ENCODE measurements around the gene UBA5. TPM values are rescaled to one million over a fixed set of nuclear protein-coding genes. Genes with fewer than 3 reads are reported as not detected.

Gene UBA5
- polyA plus RNA-seq, 1 donor (not counting 4 experiments of a cell fraction or from before 2014, with no cell fraction given) = 48.0 TPM

DNA sequence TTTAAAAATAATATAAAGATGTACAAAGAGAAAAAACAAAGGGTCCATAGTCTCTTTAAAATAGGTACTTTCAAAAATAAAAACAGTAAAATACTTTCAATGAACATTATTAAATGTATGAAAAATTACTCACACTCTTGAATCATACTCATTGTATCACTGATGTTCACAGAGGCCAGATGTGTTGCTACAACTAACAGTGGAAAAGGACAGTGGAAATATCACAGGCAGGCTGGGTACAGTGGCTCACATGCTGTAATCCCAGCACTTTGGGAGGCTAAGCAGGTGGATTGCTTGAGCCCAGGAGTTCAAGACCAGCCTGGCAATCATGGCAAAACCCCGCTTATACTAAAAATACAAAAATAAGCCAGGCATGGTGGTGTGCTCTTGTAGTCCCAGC is 35.3 kb downstream of the UBA5 start:
- no peaks in the 10 kb centered on the region for H3K79me2 ChIP-seq (ENCODE audit: control insufficient read depth, insufficient read depth, low read length)
- DNase-seq (ENCODE audit: low read depth, low spot score) (no peak), FAIRE-seq (no peak)
- H3K27ac ChIP-seq (ENCODE audit: control insufficient read depth, insufficient read depth, low read length) = no peak overlapping the region
- no peaks in the 10 kb centered on the region for H3K9me1 ChIP-seq (ENCODE audit: control insufficient read depth, extremely low read depth, insufficient read depth, low read length)
- H4K20me1 ChIP-seq (ENCODE audit: control insufficient read depth, extremely low read depth, insufficient read depth, low read length) = no peaks in the 10 kb centered on the region
- no peaks in the 10 kb centered on the region for H3K9me3 ChIP-seq (ENCODE audit: control insufficient read depth, low read depth, low read length)
- peaks cover 4 to 12% of the 10 kb centered on the region in 2 experiments for H3K36me3 ChIP-seq (ENCODE audit: control insufficient read depth in 2 of 2, extremely low read depth in 1 of 2, insufficient read depth in 2 of 2, low read length in 2 of 2)
- no peaks in the 10 kb centered on the region for H3K4me1 ChIP-seq (ENCODE audit: control insufficient read depth, extremely low read depth, insufficient read depth, low read length)
- H3K4me3 ChIP-seq (ENCODE audit: control insufficient read depth in 2 of 3, extremely low read depth in 1 of 3, insufficient read depth in 2 of 3, low read depth in 1 of 3, low read length in 3 of 3) = no peak overlapping the region
- no peaks in the 10 kb centered on the region for H3K27me3 ChIP-seq (ENCODE audit: control insufficient read depth, extremely low read depth, insufficient read depth, low read length)
- no peak overlapping the region for H2AFZ ChIP-seq (ENCODE audit: control insufficient read depth, low read length)
- no peak overlapping the region for H3K4me2 ChIP-seq (ENCODE audit: control insufficient read depth, extremely low read depth, insufficient read depth, low read depth, low read length)
- TF ChIP-seq EZH2 (IDR thresholded peaks at IDR 0.05; ENCODE audit: low read length) = no peak
- TF ChIP-seq, protein P1, sequence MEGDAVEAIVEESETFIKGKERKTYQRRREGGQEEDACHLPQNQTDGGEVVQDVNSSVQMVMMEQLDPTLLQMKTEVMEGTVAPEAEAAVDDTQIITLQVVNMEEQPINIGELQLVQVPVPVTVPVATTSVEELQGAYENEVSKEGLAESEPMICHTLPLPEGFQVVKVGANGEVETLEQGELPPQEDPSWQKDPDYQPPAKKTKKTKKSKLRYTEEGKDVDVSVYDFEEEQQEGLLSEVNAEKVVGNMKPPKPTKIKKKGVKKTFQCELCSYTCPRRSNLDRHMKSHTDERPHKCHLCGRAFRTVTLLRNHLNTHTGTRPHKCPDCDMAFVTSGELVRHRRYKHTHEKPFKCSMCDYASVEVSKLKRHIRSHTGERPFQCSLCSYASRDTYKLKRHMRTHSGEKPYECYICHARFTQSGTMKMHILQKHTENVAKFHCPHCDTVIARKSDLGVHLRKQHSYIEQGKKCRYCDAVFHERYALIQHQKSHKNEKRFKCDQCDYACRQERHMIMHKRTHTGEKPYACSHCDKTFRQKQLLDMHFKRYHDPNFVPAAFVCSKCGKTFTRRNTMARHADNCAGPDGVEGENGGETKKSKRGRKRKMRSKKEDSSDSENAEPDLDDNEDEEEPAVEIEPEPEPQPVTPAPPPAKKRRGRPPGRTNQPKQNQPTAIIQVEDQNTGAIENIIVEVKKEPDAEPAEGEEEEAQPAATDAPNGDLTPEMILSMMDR (optimal IDR thresholded peaks at IDR 0.05 in 1 of 3, IDR thresholded peaks at IDR 0.05 in 1 of 3, conservative IDR thresholded peaks at IDR 0.05 in 1 of 3; ENCODE audit: extremely low read depth in 1 of 3, insufficient read depth in 2 of 3, low read length in 3 of 3) = no peak
- no peak overlapping the region for H3K9ac ChIP-seq (ENCODE audit: control insufficient read depth, extremely low read depth, insufficient read depth, low read length)
- dilution Hi-C loops (cut with MboI; ENCODE audit: extremely low pct_ligation_motif_present, low sequenced_read_pairs) = no loop called here

DNA sequence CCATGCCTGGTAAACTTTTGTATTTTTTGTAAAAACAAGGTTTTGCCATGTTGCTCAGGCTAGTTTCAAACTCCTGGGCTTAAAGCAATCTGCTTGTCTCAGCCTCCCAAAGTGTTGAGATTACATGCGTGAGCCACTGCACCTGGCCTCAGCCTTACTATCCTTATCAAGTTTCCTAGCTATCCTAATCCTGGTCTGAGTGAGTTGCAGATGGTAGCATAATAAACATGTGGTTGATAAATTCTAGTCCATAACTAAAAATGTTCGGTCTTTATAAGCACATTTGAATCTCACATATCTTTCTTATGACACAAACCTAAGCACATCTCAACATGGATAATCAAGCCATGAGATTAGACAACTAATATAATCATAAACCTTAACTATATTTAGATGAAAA is 43.6 kb downstream of the UBA5 start:
- Histone ChIP-seq H3K79me2 (ENCODE audit: control insufficient read depth, insufficient read depth, low read length) (no peaks in the 10 kb centered on the region), H3K9ac (ENCODE audit: control insufficient read depth, extremely low read depth, insufficient read depth, low read length) (no peak overlapping the region), H4K20me1 (ENCODE audit: control insufficient read depth, extremely low read depth, insufficient read depth, low read length) (no peaks in the 10 kb centered on the region), H3K4me1 (ENCODE audit: control insufficient read depth, extremely low read depth, insufficient read depth, low read length) (no peaks in the 10 kb centered on the region), H3K27me3 (ENCODE audit: control insufficient read depth, extremely low read depth, insufficient read depth, low read length) (no peaks in the 10 kb centered on the region), H3K4me3 (ENCODE audit: control insufficient read depth in 2 of 3, extremely low read depth in 1 of 3, insufficient read depth in 2 of 3, low read depth in 1 of 3, low read length in 3 of 3) (no peak overlapping the region), H3K4me2 (ENCODE audit: control insufficient read depth, extremely low read depth, insufficient read depth, low read depth, low read length) (no peak overlapping the region), H2AFZ (ENCODE audit: control insufficient read depth, low read length) (no peak overlapping the region), H3K36me3 (ENCODE audit: control insufficient read depth in 2 of 2, extremely low read depth in 1 of 2, insufficient read depth in 2 of 2, low read length in 2 of 2) (peaks cover 9 to 17% of the 10 kb centered on the region in 2 experiments), H3K9me3 (ENCODE audit: control insufficient read depth, low read depth, low read length) (no peaks in the 10 kb centered on the region), H3K27ac (ENCODE audit: control insufficient read depth, insufficient read depth, low read length) (no peak overlapping the region), H3K9me1 (ENCODE audit: control insufficient read depth, extremely low read depth, insufficient read depth, low read length) (no peaks in the 10 kb centered on the region)
- TF ChIP-seq EZH2 (IDR thresholded peaks at IDR 0.05; ENCODE audit: low read length) = no peak
- TF ChIP-seq, protein P1 (optimal IDR thresholded peaks at IDR 0.05 in 1 of 3, IDR thresholded peaks at IDR 0.05 in 1 of 3, conservative IDR thresholded peaks at IDR 0.05 in 1 of 3; ENCODE audit: extremely low read depth in 1 of 3, insufficient read depth in 2 of 3, low read length in 3 of 3) = no peak
- FAIRE-seq (no peak), DNase-seq (ENCODE audit: low read depth, low spot score) (no peak)
- dilution Hi-C loops (cut with MboI; ENCODE audit: extremely low pct_ligation_motif_present, low sequenced_read_pairs) = no loop called here

All from keratinocyte (primary cell).